NCI-H2029 treated with DMSO at 0.1 percent for 48 hours (cell line): Measurements from ENCODE around the gene PTH2.
"Not testable (repeated sequence)": the region's sequence is repeated elsewhere in the genome, so short reads cannot be mapped to it uniquely, and the experiment has no call there.

Experiments used
- DNase-seq: peaks from one replicate; lab custom pipeline; 2025; lab: John Stamatoyannopoulos, UW

The PTH2 gene

DNA sequence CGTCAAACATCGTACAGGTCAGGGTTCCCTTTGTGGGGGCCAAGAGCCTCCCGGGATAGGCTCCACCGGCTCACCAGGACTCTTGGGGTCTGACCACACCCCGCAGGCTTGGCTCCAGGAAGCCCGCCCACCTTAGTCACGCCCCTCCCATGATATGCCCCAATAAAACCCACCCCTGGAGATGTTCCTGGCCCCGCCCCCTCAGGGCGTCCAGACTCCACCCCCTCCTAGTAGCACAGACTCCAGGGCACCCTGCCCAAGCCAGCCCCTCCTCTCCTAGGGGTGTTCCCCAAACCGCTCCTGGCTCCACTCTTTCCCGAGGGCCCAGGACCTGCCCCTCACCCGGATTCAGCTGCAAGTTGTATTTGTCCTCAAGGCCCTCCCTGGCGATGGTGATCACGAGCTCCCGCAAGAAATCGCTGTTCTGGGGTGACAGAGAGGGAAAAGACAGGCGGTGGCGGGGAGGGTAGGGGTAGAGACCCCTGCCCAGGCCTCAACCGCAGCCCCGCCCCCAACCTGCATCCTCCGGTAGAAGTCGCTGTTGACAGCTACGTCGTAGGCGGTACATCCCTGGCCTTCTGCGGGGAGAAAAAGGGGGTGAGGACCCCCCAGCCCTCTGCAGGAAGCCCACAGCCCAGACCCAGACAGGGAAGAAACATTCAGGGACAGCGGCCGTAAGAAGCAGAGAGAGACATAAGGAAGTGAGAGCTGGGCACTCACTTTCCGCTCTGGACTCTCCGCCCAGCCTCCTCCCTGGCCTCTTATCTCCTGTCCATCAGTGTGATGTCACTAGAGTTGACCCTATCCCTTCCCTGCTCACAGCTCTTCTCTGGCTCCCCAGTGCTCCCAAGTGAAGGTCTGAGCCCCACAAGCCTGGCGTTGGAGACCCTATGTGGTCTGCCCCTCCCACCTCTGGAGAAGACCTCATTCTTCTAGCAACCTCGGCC lies 24.5 kb upstream of the PTH2 start:
- no peak for DNase-seq

DNA sequence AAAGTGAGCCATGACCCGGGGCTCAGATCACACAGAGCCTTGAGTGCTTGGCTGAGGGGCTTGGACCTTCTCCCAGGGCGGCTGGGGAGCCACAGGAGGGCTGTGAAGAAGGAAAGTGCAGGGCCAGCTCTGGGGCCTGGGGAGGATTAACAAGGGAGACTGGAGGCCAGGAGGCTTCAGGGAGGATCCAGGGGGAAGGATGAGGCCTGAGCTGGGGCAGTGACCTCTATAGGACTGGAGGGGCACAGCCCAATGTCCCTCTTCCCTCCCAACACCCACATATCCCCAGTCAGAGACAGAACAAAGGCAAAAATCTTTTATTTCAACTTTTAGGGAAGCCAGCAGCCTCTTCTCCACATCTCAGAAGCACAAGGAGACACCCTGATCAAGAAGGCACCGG lies 22.8 kb upstream of the PTH2 start:
- DNase-seq, result no peak

DNA sequence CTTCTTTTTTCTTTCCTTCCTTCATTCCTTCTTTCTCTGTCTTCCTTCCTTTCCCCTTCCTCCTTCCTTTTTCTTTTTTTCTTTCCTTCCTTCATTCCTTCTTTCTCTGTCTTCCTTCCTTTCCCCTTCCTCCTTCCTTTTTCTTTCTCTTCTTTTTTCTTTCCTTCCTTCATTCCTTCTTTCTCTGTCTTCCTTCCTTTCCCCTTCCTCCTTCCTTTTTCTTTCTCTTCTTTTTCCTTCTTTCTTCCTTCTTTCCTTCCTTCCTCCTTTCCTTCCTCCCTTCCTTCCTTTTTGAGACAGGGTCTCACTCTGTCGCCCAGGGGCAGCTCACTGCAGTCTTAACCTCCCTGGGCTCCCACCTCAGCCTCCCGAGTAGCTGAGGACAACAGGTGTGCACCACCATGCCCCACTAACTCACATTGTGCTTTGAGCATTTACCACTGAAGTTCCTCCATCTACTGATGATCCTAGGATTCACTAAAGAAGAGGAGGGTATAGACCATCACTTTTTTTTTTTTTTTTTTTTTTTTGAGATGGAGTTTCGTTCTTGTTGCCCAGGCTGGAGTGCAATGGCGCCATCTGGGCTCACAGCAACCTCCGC lies 21.0 kb upstream of the PTH2 start:
- not testable (repeated sequence) for DNase-seq

DNA sequence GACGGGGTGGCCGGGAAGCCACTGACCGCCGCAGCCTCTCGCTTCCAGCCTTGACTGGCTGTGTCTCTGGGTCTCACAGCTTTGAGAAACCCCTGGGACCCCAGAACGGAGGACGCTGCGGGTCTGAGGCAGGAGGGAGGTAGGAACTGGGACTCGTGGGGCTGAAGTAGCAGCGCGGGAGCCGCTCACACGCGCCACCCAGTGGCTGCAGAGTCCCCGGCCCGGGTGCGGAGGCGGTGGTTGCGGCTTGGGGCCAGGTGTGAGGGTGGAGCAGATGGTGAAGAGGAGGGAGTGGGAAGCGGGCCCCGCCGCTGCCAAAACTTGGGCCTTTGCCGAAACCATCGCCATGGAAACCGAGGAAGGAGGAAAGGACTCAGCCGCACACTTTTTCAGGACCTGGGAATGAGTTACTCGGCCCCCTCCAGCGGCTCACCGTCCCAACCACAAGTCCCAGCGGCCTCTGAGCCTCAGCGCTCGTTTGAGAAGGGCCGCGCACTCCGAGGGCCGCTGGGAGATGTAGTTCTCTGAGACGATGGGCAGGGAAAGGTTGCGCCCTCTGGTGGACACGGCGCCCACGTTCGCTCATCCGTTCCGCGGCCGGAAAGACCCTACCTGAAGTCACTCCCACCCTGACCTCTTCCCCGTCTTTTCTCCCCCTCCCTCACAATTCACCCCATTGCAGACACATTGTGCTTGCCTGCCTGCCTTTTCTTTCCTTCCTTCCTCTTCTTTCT lies 20.3 kb upstream of the PTH2 start:
- DNase-seq, result peak; percentile 91

DNA sequence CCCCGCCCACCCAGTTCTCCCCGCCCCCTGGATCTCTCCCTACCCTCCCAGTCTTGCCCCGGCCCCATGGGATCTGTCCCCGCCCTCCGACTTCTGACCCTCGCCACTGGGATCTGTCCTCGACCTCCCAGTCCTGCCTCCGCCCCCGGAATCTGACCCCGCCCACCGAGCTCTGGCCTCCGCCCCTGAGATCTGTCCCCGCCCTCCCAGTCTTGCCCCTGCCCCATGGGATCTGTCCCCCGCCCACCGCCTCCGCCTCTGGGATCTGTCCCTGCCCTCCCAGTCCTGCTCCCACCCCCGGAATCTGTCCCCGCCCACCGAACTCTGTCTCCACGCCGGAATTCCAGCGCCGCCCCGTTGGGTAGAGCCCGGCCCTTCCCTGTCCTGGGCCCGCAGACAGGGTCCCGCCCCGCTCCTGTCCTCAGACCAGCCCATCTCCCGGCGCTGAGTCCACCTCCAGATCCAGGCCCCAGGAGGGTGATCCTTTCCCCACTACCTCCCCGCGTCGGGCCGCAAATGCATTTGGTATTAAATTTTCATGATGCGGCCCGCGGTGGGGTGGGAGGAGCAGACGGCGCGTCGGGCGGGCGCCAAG lies 19.6 kb upstream of the PTH2 start:
- peak; percentile 52 for DNase-seq

DNA sequence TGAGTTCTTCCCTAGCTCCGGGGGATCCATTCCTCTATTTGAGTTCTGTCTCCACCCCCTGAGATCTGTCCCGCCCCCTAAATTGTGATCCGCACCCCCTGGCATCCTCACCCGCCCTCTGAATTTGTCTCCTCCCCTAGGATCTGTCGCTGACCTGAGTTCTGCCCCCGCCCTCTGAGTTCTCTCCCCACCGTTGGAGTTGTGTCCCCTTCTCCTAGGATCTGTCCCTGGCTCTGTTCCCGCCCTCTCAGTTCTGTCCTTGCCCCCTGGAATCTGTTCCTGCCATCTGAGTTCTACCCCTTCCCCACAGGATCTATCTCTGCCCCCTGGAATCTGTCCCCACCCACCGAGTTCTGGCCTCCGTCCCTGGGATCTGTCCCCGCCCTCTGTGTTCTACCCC lies 19.1 kb upstream of the PTH2 start:
- DNase-seq, result no peak

DNA sequence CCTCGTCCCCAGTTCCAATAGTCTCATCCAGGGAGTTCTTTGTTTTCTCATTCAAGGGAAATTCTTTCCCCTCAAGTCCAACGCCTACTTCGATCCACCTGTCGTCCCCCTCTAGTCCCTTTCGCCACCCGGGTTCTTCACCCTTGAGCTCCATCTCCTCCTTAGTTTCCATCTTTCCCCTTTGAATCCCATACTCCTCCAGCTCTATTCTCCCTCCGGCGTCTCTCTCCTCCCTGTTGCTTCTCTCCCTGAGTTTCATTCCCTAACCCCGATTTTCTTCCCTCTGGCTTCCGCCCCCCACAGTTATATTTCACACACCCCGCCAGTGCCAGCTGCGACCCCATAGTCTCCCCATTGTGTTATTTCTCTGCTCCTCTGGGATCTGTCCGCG lies 18.7 kb upstream of the PTH2 start:
- DNase-seq, result no peak

DNA sequence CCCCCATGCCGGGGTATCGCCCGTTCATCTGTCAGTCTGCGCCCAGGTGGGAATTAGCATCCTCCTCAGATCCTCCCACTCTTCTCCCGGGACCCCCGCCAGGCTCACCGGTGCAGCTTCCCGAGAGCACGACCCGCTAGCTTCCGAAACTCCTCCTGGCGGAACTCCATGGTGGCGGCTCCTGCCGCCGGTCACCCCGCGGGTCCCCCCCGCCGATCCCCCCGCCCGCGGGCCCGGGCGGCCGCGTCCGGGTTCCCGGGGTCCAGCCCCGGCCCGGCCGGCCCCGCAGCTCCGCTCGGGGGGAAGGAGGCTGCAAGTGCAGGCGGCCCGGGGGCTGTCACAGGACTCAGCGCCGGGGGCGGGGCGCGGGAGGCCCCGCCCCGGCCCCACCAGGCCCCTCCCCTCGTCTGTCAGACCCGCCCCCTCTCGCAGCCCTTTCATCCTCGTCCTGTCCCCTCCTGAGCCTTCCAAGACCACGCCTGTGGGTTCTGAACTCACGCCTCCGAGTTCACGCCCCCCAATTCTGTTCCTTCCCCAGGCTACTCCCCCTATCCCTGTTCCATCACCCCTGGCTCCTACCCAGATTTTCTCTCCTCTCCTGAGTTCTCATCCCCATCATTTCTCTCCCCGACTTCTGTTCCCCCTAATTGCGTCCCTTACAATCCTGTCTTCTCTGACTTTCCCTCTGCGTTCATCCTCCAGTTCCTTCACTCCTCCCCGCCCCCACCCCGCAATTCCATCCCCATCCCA lies 18.1 kb upstream of the PTH2 start, which contains the start of gene SLC17A7:
SLC17A7 (minus strand) TSS at position 318 of the 750 bp plus-strand sequence; CDS start at position 170, 148 bp downstream.
- DNase-seq, result no peak

DNA sequence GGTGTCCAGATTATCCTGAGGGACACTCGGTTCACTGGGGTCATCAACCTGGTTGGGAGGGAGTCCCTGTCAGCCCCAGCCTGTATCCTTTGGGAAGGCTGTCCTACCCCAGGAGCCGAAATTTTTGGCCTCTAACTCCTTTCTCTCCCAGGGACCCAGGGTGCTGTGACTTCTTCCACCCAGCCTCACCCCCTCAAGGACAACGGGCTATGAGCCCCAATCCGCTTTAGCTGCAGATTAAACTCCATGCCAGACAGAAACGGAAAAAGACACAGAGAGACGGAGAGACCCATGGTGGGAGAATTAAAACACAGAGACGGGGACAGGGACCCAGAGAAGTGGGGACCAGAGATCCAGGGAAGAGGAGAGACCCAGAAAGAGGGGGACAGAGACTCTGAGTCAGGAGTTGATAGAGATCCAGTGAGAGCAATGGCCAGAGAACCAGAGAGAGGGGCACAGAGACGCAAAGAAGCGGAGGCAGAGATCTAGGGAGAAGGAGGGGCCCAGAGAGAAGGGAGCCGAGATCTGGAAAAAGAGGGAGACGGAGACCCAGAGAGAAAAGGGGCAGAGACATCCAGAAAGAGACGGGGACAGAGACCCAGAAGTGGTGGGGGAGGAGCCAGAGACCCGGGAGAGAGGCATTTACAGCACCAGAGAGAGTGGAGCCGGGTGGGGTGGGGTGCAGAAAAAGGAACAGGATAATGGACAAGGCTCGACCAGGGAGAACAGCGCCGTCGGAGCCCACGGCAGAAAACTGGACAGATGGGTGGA lies 17.4 kb upstream of the PTH2 start:
- DNase-seq, result no peak

DNA sequence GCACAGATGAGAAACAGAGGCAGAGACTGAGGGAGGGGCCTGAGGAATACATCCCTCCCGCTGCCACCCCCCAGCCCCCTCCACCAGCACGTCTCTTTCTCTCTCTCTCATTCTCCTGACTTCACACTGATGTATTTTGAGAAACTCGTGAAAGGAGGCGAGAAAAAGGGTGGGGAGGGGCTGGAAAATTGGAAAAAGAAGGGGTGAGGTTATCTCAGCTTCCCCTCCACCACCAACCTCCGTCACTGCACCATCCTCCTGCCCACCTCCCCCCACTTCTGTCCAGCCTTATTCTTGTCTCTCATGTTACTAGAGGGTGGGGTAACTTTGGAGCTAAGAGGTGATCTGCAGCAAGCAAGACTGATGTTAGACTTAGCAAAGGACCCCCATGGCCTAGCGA lies 16.6 kb upstream of the PTH2 start:
- DNase-seq, result no peak

DNA sequence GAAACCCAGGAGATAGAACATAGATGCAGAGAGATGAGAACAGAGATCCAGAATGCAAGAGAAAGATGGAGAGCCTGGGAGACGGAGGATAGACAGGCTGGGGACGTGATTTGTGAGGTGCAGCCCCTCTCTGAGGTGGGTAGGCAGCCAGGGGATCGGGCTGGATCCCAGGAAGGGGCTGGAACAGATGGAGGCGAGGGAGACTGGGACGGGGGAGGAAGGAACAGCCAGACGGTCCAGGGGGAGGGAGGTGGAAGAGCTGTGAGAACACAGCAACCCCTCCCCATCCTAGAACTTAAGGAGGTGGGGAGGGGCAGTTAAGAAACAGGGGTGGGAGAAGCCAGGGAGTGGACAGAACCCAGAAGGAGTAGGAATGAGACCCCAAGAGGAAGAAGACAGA lies 15.0 kb upstream of the PTH2 start:
- no peak for DNase-seq

DNA sequence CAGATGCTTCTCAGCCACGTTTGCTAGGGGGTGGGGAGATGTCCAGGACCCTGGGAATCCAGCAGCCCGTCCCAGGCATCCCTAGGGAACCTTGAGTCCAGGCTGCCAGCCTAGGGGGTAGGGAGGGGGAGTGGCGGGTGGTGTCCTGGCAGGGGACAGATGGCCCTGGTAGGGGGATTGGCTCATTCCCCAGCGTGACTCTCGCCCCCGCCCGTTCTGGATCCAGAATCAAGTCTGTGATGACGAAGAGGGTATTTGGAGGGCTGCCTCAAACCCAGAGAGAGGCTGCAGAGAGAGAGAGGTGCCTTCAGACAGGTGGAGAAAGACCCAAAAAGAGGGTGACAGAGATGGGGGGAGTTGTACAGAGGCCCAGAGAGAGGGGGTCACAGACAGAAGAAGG lies 14.0 kb upstream of the PTH2 start:
- no peak for DNase-seq

DNA sequence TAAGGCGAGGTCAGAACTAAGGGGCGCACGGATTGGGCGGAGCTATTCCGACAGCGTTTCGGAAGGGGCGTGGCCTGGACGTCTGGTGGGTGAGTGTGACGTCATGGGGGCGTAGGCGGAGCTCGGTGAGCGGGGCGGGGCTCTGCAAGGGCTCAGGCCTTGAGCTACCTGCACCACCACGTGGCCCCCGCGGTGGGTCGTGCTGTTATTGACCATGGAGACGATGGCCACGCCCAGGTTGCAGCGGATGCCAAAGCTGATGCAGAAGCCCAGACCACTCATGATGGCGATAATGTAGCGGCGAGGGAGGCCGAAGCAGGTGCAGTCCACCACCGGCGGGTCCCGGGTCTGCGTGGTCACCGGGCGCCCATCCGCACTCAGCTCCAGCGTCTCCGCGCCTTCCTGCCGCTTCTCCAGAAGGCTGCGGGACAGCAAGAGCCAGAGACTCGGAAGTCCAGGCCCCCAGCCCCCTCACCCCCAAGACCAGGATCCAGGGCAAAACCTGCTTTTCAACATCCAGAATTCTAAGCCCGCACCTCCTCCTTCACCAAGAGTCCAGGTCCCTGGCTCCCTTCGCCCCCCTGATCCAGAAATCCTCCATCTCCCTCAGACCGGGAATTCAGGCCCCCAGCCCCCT lies 13.3 kb upstream of the PTH2 start:
- DNase-seq, result no peak

DNA sequence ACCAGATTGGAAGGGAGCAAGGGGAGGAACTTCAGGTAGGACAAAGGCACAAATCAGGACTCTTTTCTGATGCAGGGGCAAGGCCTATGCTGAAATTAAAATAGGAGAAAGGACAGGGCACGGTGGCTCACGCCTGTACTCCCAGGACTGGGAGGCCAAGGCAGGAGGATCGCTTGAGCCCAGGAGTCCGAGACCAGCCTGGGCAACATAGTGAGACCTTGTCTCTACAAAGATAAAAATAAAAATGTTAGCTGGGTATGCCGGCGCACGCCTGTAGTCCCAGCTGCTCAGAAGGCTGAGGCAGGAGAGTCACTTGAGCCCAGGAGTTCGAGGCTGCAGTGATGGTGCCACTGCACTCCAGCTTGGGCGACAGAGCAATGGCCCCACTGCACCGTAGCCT lies 12.4 kb upstream of the PTH2 start:
- no peak for DNase-seq

DNA sequence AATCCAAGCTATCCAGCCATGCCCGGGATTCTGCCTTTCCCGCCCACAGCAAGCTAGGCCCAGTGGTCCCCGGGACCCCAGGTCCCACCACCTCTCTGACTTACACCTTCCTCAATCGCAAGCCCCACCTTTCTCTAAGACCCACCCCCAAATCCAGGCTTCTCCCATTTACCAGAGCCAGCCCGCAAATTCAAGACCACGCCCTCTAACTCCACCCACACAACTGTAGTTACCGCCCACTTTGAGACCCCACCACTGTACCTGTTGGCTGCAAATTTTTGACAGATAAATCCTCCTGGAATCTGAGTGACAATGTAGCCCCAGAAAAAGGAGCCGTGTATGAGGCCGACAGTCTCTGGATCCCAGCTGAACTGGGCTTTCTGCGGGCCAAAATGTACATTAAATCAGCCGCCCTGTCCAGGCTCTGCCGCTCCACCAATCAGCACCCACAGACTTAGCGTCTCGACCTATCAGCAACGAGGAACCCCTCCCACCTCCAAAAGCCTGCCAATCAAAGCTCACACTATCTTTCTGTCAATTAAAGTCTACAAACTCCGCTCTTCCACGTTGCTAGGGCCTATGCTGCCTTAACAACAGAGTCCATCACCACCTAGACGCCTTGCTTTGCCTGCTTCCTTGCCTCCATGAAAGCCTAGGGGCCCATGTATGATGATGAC lies 11.8 kb upstream of the PTH2 start:
- DNase-seq, result no peak

DNA sequence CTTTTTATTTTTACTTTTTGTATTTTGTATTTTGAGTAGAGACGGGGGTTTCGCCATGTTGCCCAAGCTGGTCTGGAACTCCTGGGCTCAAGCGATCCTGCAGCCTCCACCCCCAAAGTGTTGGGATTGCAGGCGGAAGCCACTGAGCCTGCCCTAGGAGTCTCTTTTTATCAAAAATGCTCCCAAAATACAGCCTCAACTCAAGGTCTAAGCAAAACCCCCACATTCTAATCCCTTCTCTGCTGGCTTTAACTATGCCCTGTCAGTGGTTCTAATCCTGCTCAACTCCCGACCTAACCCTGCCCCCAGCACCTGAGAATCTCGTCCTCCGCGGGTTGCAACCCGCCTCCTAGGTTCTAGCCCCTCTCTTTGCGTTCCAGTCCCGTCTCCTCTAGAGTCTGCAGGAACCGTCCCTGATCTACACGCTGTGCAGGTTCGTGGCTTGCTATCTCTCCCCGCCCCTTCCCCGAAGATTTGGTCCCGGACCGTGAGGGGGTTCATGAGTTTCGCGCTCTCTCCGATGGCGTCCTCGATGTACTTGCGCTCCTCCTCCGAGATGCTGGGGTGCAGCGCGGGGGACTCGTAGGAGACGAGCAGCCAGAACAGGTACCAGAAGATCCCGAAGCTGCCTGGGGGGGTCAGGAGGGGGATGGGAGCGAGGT lies 10.1 kb upstream of the PTH2 start:
- DNase-seq, result no peak

DNA sequence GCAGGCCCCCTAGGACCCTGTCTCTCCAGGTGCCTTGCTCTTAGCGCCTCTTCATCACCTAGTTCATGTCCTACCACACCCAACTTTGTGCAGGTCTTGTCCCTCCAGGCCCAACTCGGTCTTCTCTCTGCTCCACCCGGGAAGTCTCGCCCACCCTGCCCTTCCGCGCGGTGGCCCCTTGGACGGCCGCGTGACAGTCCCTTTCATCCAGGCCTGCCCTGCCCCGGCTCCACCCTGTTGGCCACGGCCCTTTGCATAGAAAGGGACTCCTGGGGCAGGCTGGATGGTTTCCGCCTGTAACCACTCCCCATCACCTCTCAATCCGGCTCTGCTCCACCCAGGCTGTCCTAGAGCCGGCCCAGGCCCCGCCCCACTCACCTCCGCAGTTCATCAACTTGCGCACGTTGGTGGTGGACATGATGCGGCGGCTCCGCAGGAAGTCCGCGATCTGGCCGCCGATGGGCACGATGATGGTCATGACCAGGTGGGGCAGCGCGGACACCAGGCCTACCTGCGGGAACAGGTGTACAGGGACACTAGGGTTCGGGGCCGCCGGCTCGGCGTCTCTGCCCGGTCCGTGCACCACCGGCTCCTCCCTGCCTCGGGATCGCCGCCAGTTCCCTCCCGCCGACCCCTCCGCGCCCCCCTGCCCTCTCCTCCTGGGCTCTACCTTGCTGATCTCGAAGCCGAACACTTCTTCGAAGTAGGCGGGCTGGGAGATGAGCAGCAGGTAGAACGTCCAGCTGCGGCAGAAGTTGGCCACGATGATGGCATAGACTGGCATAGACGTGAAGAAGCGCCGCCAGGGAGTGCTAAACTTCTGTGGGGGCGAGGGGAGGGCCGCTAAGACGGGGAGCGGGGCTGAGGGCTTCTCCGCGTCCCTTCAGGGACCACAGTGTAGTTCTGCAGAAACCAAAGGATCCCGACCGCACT lies 9.2 kb upstream of the PTH2 start:
- no peak for DNase-seq

DNA sequence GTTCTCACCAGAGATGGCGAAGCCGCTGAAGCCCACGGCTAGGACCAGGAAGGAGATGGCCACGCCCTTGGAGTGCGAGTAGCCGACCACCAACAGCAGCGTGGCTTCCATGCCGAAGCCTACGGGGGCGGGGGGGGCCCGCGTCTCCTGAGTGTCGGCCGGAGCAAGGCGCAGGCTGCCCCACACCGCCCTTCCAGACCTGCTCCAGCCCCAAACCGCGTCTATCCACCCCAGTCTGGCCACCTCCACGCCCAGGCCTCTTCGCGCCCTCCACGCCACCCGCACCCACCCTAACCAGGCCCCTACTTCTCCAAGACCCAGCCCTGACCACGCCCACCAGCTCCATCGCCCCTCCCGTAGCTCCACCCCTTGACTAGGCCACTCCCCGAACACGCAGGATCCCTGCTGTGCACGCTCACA lies 8.1 kb upstream of the PTH2 start:
- DNase-seq, result no peak
